ENCODE data around the gene ORC5.

ORC5 gene

DNA sequence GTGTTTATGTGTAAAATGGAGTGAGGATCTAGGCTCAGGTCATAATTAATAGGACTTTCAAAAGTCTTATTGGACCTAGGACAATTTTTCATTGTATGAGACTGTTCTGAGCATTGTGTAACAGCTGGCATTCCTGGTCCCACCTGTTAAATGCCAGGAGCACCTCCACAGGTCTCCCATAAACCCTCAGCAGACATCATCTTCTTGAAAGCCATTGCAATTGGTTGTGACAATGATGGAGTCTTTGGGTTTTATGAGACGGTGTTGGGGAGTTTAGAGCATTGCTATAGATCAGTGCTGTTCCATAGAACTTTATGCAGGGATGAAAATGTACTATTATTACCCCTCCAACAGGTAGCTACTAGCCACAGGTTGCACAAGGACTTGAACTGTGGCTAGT is 108.9 kb downstream of the ORC5 start:
- TF ChIP-seq, protein P1, sequence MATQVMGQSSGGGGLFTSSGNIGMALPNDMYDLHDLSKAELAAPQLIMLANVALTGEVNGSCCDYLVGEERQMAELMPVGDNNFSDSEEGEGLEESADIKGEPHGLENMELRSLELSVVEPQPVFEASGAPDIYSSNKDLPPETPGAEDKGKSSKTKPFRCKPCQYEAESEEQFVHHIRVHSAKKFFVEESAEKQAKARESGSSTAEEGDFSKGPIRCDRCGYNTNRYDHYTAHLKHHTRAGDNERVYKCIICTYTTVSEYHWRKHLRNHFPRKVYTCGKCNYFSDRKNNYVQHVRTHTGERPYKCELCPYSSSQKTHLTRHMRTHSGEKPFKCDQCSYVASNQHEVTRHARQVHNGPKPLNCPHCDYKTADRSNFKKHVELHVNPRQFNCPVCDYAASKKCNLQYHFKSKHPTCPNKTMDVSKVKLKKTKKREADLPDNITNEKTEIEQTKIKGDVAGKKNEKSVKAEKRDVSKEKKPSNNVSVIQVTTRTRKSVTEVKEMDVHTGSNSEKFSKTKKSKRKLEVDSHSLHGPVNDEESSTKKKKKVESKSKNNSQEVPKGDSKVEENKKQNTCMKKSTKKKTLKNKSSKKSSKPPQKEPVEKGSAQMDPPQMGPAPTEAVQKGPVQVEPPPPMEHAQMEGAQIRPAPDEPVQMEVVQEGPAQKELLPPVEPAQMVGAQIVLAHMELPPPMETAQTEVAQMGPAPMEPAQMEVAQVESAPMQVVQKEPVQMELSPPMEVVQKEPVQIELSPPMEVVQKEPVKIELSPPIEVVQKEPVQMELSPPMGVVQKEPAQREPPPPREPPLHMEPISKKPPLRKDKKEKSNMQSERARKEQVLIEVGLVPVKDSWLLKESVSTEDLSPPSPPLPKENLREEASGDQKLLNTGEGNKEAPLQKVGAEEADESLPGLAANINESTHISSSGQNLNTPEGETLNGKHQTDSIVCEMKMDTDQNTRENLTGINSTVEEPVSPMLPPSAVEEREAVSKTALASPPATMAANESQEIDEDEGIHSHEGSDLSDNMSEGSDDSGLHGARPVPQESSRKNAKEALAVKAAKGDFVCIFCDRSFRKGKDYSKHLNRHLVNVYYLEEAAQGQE (IDR thresholded peaks at IDR 0.05; ENCODE audit: insufficient read depth in 1 of 2, low read depth in 2 of 2, low read length in 2 of 2): no peak
- TF ChIP-seq SIN3A (IDR thresholded peaks at IDR 0.05; ENCODE audit: borderline replicate concordance, insufficient read depth, low read length): no peak
- no peak for TF ChIP-seq TAF1 (IDR thresholded peaks at IDR 0.05; ENCODE audit: borderline replicate concordance, insufficient read depth, low read length)
- TF ChIP-seq FOXP2 (optimal IDR thresholded peaks at IDR 0.05; ENCODE audit: borderline replicate concordance, extremely low read depth, extremely low read length, insufficient read depth): no peak
- no peak for TF ChIP-seq POLR2AphosphoS5 (IDR thresholded peaks at IDR 0.05; ENCODE audit: low read depth, low read length)

DNA sequence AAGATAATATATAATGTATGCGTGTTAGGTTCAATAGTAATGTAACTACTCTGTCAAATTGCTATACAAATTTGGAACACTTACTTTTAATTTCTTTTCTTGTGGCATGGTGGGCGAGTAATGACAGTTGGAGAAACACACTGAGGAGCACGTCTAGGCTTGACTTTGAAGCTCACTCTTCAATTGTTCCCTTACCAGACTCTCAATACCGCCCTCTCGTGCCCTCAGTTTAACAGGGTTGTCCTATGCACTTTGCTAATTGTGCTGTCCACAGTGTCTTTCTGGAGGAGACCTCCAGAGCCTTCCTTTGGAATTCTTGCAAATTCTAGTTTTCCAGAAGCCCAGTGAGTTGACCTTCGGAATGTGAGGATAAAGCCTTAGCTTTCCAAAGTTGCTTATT is 111.1 kb downstream of the ORC5 start:
- no peak for TF ChIP-seq FOXP2 (optimal IDR thresholded peaks at IDR 0.05; ENCODE audit: borderline replicate concordance, extremely low read depth, extremely low read length, insufficient read depth)
- TF ChIP-seq, protein P1 (IDR thresholded peaks at IDR 0.05; ENCODE audit: insufficient read depth in 1 of 2, low read depth in 2 of 2, low read length in 2 of 2): peak in 1 of 2 experiments; percentile 53; a peak in 1 of 4 replicates

DNA sequence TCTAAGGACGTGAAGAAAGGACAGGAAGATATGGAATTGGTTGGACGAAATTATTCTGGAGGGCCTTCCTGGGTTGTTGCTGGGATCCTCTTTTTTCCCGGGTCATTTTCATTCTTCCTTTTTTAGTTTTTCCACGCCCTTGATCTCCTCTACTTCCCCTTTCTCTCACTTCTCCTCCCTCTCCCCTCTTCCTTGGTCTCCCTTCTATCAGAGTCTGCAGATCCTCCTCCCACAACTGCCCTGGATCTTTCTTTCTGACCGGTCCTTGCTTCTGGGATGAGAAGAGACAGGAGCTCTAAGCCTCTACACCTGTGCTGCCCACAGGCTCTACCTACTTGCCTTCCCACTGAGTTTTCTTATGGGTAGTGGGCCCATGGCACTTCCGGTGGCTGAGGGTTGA is 114.7 kb downstream of the ORC5 start:
- no peak for TF ChIP-seq TAF1 (IDR thresholded peaks at IDR 0.05; ENCODE audit: borderline replicate concordance, insufficient read depth, low read length)
- no peak for TF ChIP-seq FOXP2 (optimal IDR thresholded peaks at IDR 0.05; ENCODE audit: borderline replicate concordance, extremely low read depth, extremely low read length, insufficient read depth)
- no peak for TF ChIP-seq SIN3A (IDR thresholded peaks at IDR 0.05; ENCODE audit: borderline replicate concordance, insufficient read depth, low read length)
- TF ChIP-seq, protein P1 (IDR thresholded peaks at IDR 0.05; ENCODE audit: insufficient read depth in 1 of 2, low read depth in 2 of 2, low read length in 2 of 2): no peak
- TF ChIP-seq POLR2AphosphoS5 (IDR thresholded peaks at IDR 0.05; ENCODE audit: low read depth, low read length): no peak

DNA sequence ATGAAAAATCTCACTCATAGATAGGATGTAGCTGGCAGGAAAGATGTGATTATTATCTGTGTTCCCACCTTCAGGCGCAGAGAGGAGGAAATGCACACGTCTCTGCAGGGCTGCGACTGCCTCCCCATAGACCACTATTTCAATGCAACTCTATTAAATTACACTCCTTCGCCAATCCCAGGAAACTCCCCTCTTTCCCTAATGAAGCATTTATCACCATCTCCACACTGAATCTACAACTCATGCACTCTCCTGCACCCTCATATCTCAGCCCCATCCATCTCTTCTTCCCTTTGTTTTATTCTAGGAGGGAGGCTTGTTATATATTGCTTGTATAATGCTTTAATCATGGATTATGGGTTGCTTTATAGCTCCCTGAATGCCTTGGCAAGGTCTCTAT is 116.6 kb downstream of the ORC5 start:
- no peak for TF ChIP-seq FOXP2 (optimal IDR thresholded peaks at IDR 0.05; ENCODE audit: borderline replicate concordance, extremely low read depth, extremely low read length, insufficient read depth)
- TF ChIP-seq, protein P1 (IDR thresholded peaks at IDR 0.05; ENCODE audit: insufficient read depth in 1 of 2, low read depth in 2 of 2, low read length in 2 of 2): peak in 1 of 2 experiments; percentile 44; a peak in 1 of 4 replicates

DNA sequence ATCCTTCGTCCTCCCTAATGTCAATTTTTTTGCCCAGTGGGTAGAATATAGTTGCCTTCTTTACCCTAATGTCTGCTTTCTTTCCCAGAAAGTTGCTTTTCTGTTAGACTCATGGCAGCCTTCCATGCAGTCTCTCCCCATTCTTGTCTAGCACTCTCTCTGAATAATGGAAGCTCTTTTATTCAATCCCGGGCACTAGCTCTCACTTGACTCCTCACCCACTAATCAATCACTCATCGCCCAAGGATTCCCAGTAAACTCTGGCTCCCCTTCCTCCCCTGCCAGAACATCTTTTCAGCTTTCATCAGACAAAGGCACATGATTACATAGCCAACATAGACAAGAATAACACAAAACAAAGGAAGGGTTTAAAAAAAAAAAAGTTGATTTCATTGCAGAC is 118.2 kb downstream of the ORC5 start:
- TF ChIP-seq FOXP2 (optimal IDR thresholded peaks at IDR 0.05; ENCODE audit: borderline replicate concordance, extremely low read depth, extremely low read length, insufficient read depth) (no peak), POLR2AphosphoS5 (IDR thresholded peaks at IDR 0.05; ENCODE audit: low read depth, low read length) (no peak), TAF1 (IDR thresholded peaks at IDR 0.05; ENCODE audit: borderline replicate concordance, insufficient read depth, low read length) (no peak), SIN3A (IDR thresholded peaks at IDR 0.05; ENCODE audit: borderline replicate concordance, insufficient read depth, low read length) (no peak)
- TF ChIP-seq, protein P1 (IDR thresholded peaks at IDR 0.05; ENCODE audit: insufficient read depth in 1 of 2, low read depth in 2 of 2, low read length in 2 of 2): no peak

Data from PFSK-1 (cell line).